Uterus (tissue), 4 donors: ENCODE results near the gene GAS2L1. TPM values are rescaled to one million over a fixed set of nuclear protein-coding genes. Genes with fewer than 3 reads are reported as not detected.

Source experiments
- DNase-seq, 2 donors: peaks; one replicate each; pipeline ENCODE4 v3.0.0-alpha.2; 2019 to 2020
- H3K27ac ChIP-seq, 2 donors: fragments of 200-600 bp; sonication (generic); 1 replicate in 1 of 2; 2 replicates in 1 of 2; pipeline ENCODE4 v1.5.1; 2016 to 2018
- H3K27me3 ChIP-seq, 2 donors: fragments of 200-600 bp; sonication (generic); one replicate each; pipeline ENCODE4 v1.5.1; 2018 to 2019; ENCODE audit warnings: control low read depth in 1 of 2
- H3K36me3 ChIP-seq, 2 donors: fragments of 200-600 bp; sonication (generic); one replicate each; pipeline ENCODE4 v1.5.1; 2019; ENCODE audit warnings: control low read depth in 1 of 2
- H3K4me1 ChIP-seq, 2 donors: fragments of 200-600 bp; sonication (generic); one replicate each; pipeline ENCODE4 v1.5.1; 2018 to 2019; ENCODE audit warnings: control low read depth in 1 of 2
- H3K4me3 ChIP-seq, 2 donors: fragments of 200-600 bp; sonication (generic); 1 replicate in 1 of 2; 2 replicates in 1 of 2; pipeline ENCODE4 v1.5.1; 2018 to 2019; ENCODE audit warnings: mild to moderate bottlenecking in 1 of 2
- H3K9me3 ChIP-seq, 2 donors: fragments of 200-600 bp; sonication (generic); one replicate each; pipeline ENCODE4 v1.5.1; 2019; ENCODE audit warnings: control low read depth in 1 of 2
- POLR2A ChIP-seq, 2 donors: fragments of 450-650 bp; IDR thresholded peaks; one replicate each; pipeline ENCODE4 v1.6.1; 2016; ENCODE audit warnings: antibody characterized with exemption in 2 of 2, mild to moderate bottlenecking in 1 of 2, moderate library complexity in 1 of 2
- intact Hi-C: fragments of 100-400 bp; cut with DNase I; formaldehyde crosslinking; loops from one replicate; pipeline ENCODE4 v1.15.1; 2023; ENCODE audit warnings: low total_unique reads
- total RNA-seq, 4 donors: library from RNA; depleted of rRNA in 3 of 4; stranded (reverse); fragments of >200 nt in 3 of 4; gene quantifications; one replicate each; pipeline versions ENCODE4 v1.1.0 to v1.2.4, GENCODE V29; 2014 to 2023
- TF ChIP-seq, protein P1 (sequence below), 4 experiments: fragments of 200-600 bp in 2 of 4; fragments of 450-650 bp in 2 of 4; sonication (generic) in 2 of 4; IDR thresholded peaks; one replicate each; pipeline ENCODE4 v1.5.1; 2016 to 2019; ENCODE audit warnings: antibody characterized with exemption in 4 of 4, mild to moderate bottlenecking in 2 of 4, moderate library complexity in 1 of 4
- donor health status: DM: yes; HTN: yes; CAD: no.

Gene GAS2L1
- total RNA-seq, 4 donors from 2014 or later, result 2.4 to 29.6 (median 11.9) TPM

DNA sequence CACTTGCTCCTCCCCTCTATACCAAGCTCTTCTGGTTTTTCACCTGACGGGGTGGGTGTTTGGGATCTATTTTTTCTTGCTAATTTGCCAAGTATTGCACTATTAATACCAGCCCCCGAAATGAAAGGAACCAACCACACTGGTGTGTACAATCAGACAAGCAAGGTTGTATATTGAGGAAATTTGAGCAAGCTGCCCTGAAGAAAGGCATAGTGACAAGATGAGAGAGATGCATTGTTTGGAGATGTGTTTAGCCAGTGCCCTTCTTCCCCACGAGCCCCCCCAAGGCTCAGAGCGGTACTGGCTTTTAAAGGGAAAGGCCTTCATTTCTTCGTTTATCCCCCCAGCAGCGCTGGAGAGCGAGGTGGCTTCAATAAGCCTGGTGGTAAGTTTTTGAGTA is 15.2 kb upstream of the GAS2L1 start:
- H3K4me3 ChIP-seq, result no peak overlapping the region
- TF ChIP-seq POLR2A (IDR thresholded peaks at IDR 0.05), result no peak
- TF ChIP-seq, protein P1, sequence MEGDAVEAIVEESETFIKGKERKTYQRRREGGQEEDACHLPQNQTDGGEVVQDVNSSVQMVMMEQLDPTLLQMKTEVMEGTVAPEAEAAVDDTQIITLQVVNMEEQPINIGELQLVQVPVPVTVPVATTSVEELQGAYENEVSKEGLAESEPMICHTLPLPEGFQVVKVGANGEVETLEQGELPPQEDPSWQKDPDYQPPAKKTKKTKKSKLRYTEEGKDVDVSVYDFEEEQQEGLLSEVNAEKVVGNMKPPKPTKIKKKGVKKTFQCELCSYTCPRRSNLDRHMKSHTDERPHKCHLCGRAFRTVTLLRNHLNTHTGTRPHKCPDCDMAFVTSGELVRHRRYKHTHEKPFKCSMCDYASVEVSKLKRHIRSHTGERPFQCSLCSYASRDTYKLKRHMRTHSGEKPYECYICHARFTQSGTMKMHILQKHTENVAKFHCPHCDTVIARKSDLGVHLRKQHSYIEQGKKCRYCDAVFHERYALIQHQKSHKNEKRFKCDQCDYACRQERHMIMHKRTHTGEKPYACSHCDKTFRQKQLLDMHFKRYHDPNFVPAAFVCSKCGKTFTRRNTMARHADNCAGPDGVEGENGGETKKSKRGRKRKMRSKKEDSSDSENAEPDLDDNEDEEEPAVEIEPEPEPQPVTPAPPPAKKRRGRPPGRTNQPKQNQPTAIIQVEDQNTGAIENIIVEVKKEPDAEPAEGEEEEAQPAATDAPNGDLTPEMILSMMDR (IDR thresholded peaks at IDR 0.05), result no peak
- intact Hi-C loops, result no loop called here
- no peaks in the 10 kb centered on the region for H3K9me3 ChIP-seq
- H3K27me3 ChIP-seq, result no peaks in the 10 kb centered on the region
- H3K4me1 ChIP-seq, result no peaks in the 10 kb centered on the region
- H3K36me3 ChIP-seq, result no peaks in the 10 kb centered on the region
- H3K27ac ChIP-seq, result no peak overlapping the region
- DNase-seq, result no peak

GRCh38 chr22:29292379-29292778 is 14.1 kb upstream of the GAS2L1 start:
- Histone ChIP-seq H3K27ac (no peak overlapping the region), H3K36me3 (no peaks in the 10 kb centered on the region)

GRCh38 chr22:29298641-29299040 is 7.8 kb upstream of the GAS2L1 start:
- Histone ChIP-seq H3K9me3 (no peaks in the 10 kb centered on the region), H3K4me1 (no peaks in the 10 kb centered on the region), H3K36me3 (no peaks in the 10 kb centered on the region), H3K4me3 (no peak overlapping the region), H3K27me3 (no peaks in the 10 kb centered on the region), H3K27ac (no peak overlapping the region)
- no peak for DNase-seq
- TF ChIP-seq, protein P1 (IDR thresholded peaks at IDR 0.05), result no peak
- TF ChIP-seq POLR2A (IDR thresholded peaks at IDR 0.05), result no peak
- intact Hi-C loops, result no loop called here

More at GRCh38 chr22:29292379-29292778, 14.1 kb upstream of the GAS2L1 start:
- Histone ChIP-seq H3K9me3 (no peaks in the 10 kb centered on the region), H3K4me3 (no peak overlapping the region), H3K4me1 (no peaks in the 10 kb centered on the region), H3K27me3 (no peaks in the 10 kb centered on the region)
- no peak for TF ChIP-seq POLR2A (IDR thresholded peaks at IDR 0.05)
- TF ChIP-seq, protein P1 (IDR thresholded peaks at IDR 0.05), result no peak
- DNase-seq, result no peak
- intact Hi-C loops, result no loop called here

DNA sequence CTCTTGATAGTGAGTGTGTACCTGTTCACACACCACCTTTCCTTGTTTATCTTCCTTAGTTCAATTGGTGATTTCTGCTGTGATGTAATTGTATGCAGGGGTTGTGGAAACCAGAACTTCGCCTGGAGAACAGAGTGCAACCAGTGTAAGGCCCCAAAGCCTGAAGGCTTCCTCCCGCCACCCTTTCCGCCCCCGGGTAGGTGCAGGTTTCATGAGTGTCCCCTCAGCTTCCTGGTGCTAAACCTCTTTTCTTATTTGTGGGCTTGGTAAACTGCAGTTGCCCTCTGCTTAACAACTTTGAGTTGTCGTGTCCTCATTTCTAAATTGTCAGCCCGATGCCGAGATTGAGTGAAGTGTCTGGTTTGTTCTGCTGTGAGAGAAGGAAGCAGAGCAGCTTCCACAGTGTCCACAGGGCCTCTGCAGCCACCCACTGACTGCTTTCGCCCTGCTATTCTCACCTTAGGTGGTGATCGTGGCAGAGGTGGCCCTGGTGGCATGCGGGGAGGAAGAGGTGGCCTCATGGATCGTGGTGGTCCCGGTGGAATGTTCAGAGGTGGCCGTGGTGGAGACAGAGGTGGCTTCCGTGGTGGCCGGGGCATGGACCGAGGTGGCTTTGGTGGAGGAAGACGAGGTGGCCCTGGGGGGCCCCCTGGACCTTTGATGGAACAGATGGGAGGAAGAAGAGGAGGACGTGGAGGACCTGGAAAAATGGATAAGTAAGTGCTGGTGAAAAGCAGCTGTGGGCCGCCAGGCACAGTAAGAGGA is 7.1 kb upstream of the GAS2L1 start:
- intact Hi-C loops, result no loop called here
- Histone ChIP-seq H3K27me3 (no peaks in the 10 kb centered on the region), H3K4me1 (no peaks in the 10 kb centered on the region), H3K36me3 (no peaks in the 10 kb centered on the region), H3K27ac (no peak overlapping the region), H3K4me3 (no peak overlapping the region), H3K9me3 (no peaks in the 10 kb centered on the region)
- DNase-seq, result no peak
- no peak for TF ChIP-seq POLR2A (IDR thresholded peaks at IDR 0.05)
- TF ChIP-seq, protein P1 (IDR thresholded peaks at IDR 0.05), result no peak

DNA sequence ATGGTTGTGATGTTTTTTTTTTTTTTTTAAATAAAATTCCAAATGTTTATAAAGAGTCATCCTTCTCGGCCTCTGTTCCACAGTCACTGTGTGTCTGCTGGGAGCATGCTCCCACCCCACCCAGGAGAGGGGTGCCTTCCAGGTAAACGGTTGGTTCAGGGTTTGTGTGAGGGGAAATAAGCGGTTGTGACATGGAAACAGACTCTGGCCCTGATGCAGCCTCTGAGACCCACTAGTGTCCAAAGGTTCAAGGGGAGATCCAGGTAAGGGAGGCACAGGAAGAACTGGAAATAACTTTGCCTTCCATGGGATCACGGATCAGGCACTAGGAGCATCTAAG is 6.0 kb upstream of the GAS2L1 start:
- intact Hi-C loops, result no loop called here
- no peak for DNase-seq
- Histone ChIP-seq H3K4me3 (no peak overlapping the region), H3K4me1 (no peaks in the 10 kb centered on the region), H3K36me3 (no peaks in the 10 kb centered on the region), H3K27ac (no peak overlapping the region), H3K9me3 (no peaks in the 10 kb centered on the region), H3K27me3 (no peaks in the 10 kb centered on the region)
- no peak for TF ChIP-seq POLR2A (IDR thresholded peaks at IDR 0.05)
- TF ChIP-seq, protein P1 (IDR thresholded peaks at IDR 0.05), result no peak
